NCI-H345 (cell line): Measurements from ENCODE around the gene CPM.

Experiments
- DNase-seq: peaks from one replicate; lab custom pipeline; 2025; lab: John Stamatoyannopoulos, UW

CPM gene

DNA sequence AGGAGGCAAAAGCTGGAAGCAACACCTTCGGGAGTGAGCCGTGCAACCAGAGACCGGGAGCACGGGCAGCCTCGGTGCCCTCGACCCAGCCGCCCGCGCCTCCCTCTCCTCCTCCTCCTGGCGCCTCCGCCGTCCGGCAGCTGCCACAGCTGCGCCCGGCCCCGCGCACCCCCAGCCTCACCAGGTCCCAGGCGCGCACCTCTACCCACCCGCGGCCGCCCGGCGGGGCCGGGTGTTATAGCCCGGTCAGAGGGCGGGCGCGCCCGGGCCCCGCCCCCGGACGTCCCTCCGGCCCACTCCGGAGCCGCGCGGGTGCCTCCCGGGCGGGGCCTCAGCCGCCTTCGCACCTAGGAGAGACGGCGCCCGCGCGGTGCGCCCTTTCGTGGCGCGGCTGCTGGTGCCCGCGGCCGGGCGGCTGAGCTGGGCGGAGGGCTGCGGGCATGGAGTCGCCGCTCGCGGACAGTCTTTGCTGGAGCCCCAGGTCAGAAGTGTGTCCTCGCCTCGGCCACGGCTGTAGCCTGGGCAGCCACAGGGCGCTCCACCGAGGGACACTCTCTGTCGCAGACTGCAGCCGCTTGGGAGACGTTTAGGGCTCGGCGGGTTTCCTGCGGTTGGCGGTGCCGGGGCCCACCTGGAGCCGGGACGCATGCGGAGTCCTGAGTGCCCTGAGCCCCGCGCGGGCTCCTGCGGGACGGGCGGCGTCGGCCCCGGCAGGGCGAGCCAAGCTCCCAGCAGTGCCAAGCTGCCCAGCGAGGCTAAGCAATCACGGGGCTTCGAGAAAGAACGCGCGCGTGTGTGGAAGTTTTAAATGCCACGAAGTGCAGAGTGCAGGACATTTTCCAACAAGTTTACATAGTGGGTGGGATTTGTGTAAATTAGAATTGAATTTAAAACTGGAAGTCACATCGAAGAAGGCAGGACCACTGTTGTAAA is at the start of gene CPM:
Gene CPM, minus strand, starts transcription at position 211 of the 933 bp plus-strand sequence. CDS start 334 bp downstream, outside the sequence.
- DNase-seq = peak; percentile 86

GRCh38 chr12:68981516-68981915 is 48.5 kb upstream of the CPM start:
- no peak for DNase-seq

DNA sequence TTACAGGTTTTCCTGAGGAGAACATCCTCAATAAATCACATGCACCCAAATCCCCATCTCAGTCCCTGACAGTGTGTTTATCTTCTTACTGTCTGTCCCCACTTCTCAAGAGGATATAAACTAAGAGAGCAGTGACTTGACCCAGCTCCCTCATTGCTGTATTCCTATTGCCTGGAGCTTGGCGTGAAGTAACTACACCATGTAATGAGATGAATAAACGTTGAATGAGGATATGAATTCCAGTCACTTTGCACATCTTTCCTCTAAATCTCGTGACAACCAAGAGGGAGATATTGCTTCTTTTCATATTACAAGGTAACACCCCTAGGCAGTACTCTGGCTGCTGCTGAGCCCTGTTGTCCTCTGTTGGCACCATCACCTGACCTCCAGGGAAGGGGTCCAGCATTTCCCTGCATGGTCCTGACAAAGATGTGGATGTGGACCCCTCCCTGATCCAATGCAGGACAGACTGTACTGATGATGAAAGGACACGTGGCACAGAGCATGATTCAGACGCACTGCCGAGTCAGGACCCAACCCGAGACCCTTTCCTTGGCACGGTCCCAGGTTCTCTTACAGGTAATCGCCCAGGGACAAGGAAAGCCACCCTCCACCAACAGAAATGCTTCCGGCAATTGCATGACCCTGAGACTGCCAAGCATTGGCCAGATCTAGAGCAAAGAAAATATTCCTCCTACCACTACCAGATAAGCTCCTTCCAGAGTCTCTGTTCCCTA is 47.7 kb upstream of the CPM start:
- DNase-seq = peak; percentile 29

DNA sequence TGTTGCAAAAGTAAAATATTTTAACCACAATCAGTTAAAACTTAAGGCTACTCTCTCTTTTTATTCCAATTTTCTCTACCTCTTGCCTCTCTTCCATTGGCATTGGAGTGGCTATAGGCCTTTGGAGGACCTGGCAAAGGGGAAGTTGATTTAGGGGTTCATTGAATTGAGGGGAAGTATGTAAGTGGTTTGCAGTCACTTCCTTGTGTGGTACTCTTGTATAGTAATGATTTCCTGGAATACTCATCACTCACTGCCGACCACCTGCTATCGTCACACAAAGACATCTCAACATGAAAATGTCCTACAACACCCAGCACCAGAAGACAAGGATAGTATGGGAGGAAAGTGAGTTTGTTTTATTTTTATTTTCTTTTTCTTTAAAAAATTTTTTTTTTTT is 45.7 kb upstream of the CPM start:
- no peak for DNase-seq

- no peak for DNase-seq
These were observed 45.1 kb upstream of the CPM start for GRCh38 chr12:68977909-68978610.

GRCh38 chr12:68977335-68977734 is 44.4 kb upstream of the CPM start:
- DNase-seq = no peak

GRCh38 chr12:68976395-68976841 is 43.4 kb upstream of the CPM start:
- no peak for DNase-seq

DNA sequence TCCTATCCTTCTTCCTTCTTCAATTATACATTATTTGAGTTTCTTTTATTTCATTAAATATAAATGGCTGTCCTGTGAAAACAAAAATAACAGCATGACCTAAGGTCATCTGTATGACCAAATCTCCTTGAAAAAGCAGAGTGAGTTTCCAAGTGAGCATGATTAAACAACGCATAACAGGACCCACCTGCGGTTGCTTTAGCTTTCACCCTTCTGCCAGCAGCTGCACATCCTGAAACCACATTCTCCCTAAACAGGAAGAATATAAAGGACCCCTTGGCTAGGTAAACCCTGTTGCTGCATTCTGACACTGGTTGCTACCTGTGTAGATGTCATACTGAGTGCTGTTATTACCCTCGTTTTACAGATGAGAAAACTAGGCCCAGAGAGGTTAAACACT is 42.8 kb upstream of the CPM start:
- DNase-seq = no peak

GRCh38 chr12:68972595-68972994 is 39.6 kb upstream of the CPM start:
- no peak for DNase-seq

DNA sequence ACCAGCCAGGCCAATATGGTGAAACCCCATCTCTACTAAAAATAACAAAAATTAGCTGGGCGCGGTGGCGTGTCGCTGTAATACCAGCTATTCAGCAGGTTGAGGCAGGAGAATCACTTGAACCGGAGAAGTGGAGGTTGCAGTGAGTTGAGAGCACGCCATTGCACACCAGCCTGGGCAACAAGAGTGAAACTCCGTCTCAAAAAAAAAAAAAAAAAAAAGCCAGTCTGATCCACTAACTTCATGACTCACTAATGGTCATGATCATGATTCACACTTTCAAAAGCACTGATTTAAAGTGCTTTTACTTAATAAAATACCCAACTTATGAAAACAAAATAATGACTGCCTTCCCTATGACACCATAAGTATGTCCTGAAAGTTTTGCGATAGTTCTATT is 38.4 kb upstream of the CPM start:
- DNase-seq = no peak

GRCh38 chr12:68970951-68971350 is 38.0 kb upstream of the CPM start:
- no peak for DNase-seq

DNA sequence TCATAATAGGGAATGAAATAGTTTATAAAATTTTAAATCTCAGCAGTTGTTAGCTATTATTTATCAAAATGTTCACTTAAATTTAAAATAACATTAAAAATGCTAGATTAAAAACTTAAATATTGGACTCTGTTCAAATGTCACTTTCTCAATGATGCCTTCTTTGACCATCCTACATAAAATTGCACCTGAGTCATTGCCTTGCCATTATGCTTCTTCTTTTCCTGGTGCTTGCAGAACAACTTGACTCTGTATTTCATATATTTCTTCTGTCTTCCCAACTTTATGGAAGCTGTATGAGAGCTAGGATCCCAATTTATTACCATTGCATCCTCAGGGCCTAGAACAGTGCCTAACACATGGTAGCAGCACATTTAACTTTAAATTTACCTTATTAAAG is 37.3 kb upstream of the CPM start:
- DNase-seq = no peak

GRCh38 chr12:68967046-68967445 is 34.1 kb upstream of the CPM start:
- no peak for DNase-seq

GRCh38 chr12:68963856-68964745 is 31.1 kb upstream of the CPM start:
- no peak for DNase-seq

DNA sequence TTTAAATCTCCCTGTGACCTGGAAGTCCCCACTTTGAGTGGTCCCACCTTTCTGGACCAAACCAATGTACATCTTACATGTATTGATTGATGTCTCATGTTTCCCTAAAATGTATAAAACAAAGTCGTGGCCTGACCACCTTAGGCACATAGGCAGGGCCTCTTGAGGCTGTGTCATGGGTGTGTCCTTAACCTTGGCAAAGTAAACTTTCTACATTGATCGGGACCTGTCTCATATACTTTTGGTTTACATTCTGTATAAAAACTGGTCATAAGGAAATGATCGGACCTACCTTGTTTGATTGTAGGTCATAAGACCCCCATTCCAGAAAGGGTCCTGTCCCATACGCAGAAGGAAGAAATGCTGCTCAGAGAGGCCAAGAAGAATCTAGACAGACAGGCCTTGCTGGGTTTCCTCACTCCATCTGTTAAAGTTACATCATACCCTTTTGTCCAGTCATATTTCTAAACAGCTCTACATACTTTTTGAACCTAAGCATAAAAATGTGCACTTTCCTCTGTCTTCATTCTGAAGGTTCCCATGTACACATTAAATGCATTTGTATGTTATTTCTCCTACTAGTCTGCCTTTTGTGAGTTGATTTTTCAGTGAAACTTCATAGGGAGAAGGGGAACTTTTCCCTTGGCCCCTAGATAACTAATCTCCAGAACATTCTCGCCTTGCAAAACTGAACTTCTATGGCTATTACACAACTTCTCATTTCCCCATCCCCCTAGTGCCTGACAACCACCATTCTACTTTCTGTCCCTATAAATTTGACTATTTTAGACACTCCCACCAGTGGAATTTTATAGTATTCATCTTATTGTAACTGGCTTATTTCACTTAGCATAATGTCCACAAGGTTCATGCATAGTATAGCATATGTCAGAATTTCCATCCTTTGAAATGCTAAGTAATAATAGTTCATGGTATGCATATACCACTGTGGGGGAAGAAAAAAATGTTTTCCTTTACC is 30.2 kb upstream of the CPM start:
- no peak for DNase-seq

DNA sequence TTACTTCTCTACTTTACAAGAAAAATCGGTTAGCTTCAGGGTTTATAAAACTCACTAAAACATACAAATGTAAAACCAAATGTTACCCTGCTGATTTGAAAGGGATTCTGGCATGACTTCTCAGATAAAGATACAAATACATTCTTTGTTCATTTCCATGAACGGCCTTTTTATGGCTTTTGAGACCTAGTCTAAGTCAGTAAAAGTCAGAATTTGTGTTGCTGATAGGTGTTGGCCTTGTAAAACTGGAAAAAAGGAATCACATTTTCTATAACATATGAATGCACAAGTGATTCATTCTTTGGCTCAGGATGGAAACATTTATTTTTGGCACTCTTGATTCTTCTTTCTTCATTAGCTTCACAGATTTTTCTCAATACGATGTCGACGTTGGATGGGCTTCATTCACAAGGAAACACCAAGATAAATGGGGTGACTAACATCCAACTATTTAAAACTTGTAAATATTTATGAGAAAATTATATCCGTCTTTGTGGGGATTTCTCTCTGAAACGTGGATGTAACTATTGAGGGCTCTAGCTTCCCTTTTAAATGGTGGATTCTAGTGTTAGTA is 27.0 kb upstream of the CPM start:
- DNase-seq = no peak

DNA sequence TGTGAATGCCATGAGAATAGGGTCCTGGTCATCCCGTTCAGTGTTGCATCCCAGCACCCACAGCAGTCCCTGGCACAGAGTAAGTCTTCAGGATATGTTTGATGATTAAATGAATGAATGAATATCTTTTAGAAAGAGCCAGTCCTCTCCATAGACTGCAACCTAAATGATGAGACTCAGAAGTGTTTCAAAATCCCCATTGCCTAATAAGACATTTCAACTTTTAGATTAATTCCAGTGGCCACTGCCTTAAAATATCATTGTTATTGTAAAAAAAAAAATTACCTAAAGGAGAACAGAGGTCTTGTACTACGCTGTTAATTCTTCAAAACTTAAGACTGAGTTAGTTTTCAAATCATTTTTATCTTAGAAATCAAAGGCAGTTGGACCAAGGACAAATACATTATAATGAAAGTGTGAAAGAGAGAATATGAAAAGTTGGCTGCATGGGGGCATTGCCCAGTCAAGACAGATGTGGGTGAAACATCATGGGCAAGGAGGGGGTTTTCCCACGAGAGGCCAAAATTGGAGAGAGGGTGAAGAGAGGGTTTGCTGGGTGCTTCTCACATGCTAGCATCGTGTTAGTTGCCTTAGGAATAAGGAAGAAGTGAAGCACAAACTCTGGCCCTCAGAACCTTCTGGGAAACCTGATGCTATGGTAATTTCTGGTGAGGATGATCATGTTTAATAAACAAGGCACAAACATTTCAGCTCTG is 26.3 kb upstream of the CPM start:
- no peak for DNase-seq

DNA sequence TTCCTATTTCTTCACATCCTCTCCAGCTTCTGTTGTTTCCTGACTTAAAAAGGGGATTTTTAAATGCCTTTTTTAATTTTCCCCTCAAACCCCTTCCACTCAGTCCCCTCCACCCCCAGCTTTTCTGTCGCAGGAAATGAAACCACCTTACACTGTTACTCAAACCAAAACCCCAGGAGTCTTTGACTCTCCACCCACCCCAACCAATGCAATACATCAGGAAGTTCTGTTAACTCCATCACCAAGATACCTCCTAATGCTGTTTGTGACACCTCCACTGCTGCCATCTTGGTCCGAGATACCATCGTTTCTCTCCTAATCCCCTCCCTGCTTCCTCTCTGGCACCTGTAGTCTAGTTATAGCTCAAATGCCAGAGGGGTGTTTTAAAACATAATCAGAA is 25.4 kb upstream of the CPM start:
- no peak for DNase-seq

- no peak for DNase-seq
These were observed 24.3 kb upstream of the CPM start for GRCh38 chr12:68957273-68957672.
